GM10266 (cell line): ENCODE results near the gene ZNF827.
A peak's percentile ranks its signal among the peaks of the same experiment; 100 is the strongest.

Source experiments
- DNase-seq: peaks from one replicate; pipeline ENCODE4 v3.0.0; 2012; ENCODE audit errors: extremely low spot score
- CTCF ChIP-seq: IDR thresholded peaks from 2 replicates; pipeline ENCODE4 v1.5.1; 2012; ENCODE audit warnings: mild to moderate bottlenecking, low read depth; ENCODE audit not compliant: control insufficient read depth, insufficient read depth; ENCODE audit errors: missing control alignments

ZNF827 gene

GRCh38 chr4:145933134-145933533 lies 5.5 kb downstream of the ZNF827 start:
- DNase-seq = no peak
- TF ChIP-seq CTCF = no peak

- no peak for TF ChIP-seq CTCF
- no peak for DNase-seq
These were observed 7.2 kb downstream of the ZNF827 start for GRCh38 chr4:145931403-145931802.

- no peak for TF ChIP-seq CTCF
- peak; percentile 26 for DNase-seq
These were observed 8.0 kb downstream of the ZNF827 start for GRCh38 chr4:145930592-145930991.

GRCh38 chr4:145929415-145930178 lies 9.0 kb downstream of the ZNF827 start:
- DNase-seq = no peak
- TF ChIP-seq CTCF = no peak

- DNase-seq = no peak
- no peak for TF ChIP-seq CTCF
These were observed 9.9 kb downstream of the ZNF827 start for GRCh38 chr4:145928748-145929147.

- no peak for DNase-seq
- no peak for TF ChIP-seq CTCF
These were observed 11.6 kb downstream of the ZNF827 start for GRCh38 chr4:145927030-145927429.

- DNase-seq = no peak
- TF ChIP-seq CTCF = no peak
These were observed 17.4 kb downstream of the ZNF827 start for GRCh38 chr4:145921231-145921630.
